Brain microvascular endothelial cell (primary cell): ENCODE data around the gene ANK3.

Source experiments
- DNase-seq: peaks from one replicate; pipeline ENCODE4 v3.0.0-alpha.2; 2020
- H3K27ac ChIP-seq: fragments of 250-450 bp; sonication (Bioruptor Pico); 2 replicates; pipeline ENCODE4 v1.5.1; 2020; ENCODE audit warnings: mild to moderate bottlenecking, moderate library complexity
- H3K27me3 ChIP-seq: fragments of 250-450 bp; sonication (Bioruptor Pico); replicated peaks from 2 replicates; pipeline ENCODE4 v1.5.1; 2020; ENCODE audit warnings: mild to moderate bottlenecking
- H3K36me3 ChIP-seq: fragments of 250-450 bp; sonication (Bioruptor Pico); replicated peaks from 2 replicates; pipeline ENCODE4 v1.5.1; 2020; ENCODE audit warnings: mild to moderate bottlenecking
- H3K4me3 ChIP-seq: 2 replicates; pipeline ENCODE4 v1.5.1; 2011; ENCODE audit warnings: low read depth, mild to moderate bottlenecking, control low read depth, low read length, moderate library complexity
- CTCF ChIP-seq: IDR thresholded peaks from 2 replicates; pipeline ENCODE4 v1.5.1; 2011; ENCODE audit warnings: low read depth, mild to moderate bottlenecking, moderate library complexity, low read length, control low read depth, inconsistent platforms; ENCODE audit errors: missing control alignments
- in situ Hi-C: cut with HindIII; loops from 2 replicates; pipeline ENCODE4 v1.10.0; 2017; ENCODE audit warnings: low sequenced_read_pairs, low pct_ligation_motif_present

The ANK3 gene

DNA sequence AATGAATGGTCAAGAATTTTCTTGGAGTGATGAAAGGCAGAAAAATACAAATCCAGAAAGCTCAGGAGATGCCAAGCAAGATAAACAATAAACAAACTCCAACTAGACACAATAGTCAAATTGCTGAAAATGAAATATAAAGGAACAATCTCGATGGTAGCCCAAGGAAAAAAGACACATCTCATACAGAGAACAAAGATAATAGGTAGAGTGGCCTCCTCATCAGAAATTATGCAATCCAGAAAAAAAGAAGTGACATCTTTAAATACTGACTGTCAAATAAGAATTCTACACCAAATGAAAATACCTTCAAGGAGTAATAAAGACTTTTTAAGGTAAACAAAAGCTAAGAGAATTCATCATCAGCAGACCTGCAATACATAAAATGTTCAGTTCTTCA is 150.4 kb downstream of the ANK3 start:
- no peak overlapping the region for H3K4me3 ChIP-seq
- in situ Hi-C loops: no loop called here
- no peak for TF ChIP-seq CTCF
- DNase-seq: no peak
- no peaks in the 10 kb centered on the region for H3K27me3 ChIP-seq
- no peak overlapping the region for H3K27ac ChIP-seq
- H3K36me3 ChIP-seq: no peaks in the 10 kb centered on the region

DNA sequence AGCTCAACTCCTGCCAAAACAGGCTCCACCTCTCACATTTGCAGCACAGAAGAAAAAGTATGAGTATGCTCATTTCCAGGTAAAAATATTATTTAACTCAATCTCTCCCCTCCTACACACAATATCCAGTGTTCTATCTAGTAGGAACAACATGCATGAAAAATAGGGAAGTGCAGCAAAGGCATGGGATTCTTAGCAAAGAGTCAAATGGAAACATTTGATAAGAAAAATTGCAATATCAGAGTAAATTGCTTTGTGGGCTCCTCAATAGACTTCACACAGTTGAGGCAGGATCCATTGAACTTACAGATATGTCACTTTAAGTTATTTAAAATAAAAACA is 150.9 kb downstream of the ANK3 start:
- no peaks in the 10 kb centered on the region for H3K36me3 ChIP-seq
- DNase-seq: no peak

DNA sequence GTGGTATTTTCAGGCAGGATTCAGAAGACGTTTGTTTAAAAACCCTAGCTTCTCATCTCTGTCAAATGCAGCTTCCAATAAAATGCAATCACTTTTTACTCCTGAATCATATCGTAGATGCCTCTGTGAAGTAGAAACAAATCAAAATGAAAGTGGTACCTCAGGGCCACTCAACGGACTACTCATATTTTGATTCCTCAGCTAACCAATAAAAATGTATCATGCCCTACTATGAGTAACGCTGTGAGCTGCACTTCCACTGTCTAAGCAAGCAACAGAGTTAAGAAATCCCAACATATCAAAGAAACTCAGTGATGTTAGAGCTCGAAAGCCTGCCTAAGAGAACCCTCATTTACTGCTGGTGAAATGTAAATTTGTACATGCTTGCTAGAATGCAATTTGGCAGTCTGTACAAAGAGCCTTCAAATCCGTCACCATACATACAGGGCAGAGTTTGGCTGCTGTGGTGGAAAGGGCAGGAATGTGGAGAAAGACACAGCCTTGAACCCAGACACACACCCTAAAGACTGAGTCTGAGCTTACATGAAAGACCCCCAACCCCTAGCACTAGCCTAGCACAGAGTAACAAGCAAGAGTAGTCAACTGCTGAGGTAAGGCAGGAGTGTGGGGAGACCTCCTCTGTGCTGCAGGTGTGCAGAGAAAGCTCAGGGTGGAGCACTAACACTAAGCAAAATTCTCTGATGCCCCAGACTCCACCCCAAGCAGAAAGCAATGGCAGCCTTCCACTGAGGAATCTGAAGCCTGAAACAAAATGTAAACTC is 151.5 kb downstream of the ANK3 start:
- peak overlapping the region; percentile 16 for H3K27ac ChIP-seq
- in situ Hi-C loops: no loop called here

More for the DNA sequence above, 150.9 kb downstream of the ANK3 start:
- no peak overlapping the region for H3K4me3 ChIP-seq
- H3K27me3 ChIP-seq: no peaks in the 10 kb centered on the region
- H3K27ac ChIP-seq: no peak overlapping the region
- no peak for TF ChIP-seq CTCF
- in situ Hi-C loops: no loop called here

DNA sequence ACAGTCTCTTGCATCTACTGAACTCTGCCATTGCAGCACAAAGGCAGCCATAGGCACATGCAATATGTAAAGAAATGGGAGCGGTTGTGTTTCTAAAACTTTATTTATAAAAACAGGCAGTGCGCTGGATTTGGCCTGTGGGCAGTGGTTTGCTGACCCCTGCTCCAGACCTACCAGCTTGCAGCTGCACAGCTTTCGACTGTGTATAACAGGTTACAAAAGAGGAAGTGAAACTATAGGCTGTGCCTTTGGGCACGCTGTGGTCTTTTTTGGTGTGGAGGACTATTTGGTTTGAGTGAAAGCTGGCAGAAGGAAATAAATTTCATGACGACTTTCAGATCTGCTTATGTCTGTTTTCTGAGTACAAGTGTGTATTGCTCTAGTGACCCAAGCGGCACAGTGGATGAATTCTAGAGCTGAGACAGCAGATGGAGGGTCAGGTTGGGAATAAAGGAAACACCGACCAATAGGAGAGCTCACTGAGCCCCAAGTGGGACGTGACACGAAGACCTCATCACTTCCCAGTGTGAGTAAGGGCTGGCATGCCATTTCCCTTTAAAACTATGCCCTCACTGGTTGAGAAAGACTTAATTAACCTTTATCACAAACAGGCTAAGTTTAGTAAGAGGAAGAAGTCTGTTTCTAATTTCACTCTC is 152.7 kb downstream of the ANK3 start:
- H3K27me3 ChIP-seq: no peaks in the 10 kb centered on the region
- peak; percentile 27 for DNase-seq
- H3K36me3 ChIP-seq: no peaks in the 10 kb centered on the region
- no peak for TF ChIP-seq CTCF
- no peak overlapping the region for H3K4me3 ChIP-seq
- in situ Hi-C loops: no loop called here
- no peak overlapping the region for H3K27ac ChIP-seq

More for the DNA sequence above, 151.5 kb downstream of the ANK3 start:
- Histone ChIP-seq H3K27me3 (no peaks in the 10 kb centered on the region), H3K36me3 (no peaks in the 10 kb centered on the region), H3K4me3 (no peak overlapping the region)
- peak; percentile 50 for TF ChIP-seq CTCF
- DNase-seq: peak; percentile 35

DNA sequence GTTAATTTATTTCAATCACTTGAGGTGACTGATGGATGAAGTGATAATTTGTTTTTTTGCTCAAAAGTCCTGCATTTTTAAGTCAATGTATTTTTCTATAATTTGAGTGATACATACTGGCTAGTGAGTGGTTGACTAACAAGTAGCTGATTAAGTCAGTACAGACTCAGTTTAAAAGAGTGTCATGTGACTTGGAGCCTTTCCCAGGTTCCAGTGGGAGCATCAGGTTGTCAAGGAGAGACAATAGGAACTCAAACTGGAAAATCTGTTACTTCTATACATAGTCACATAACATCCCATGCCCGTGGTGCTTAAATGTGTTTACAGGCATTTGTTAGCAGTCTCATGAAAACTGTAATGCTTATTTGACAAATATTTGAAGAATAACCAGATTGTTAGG is 154.7 kb downstream of the ANK3 start:
- Histone ChIP-seq H3K36me3 (no peaks in the 10 kb centered on the region), H3K27ac (no peak overlapping the region), H3K4me3 (no peak overlapping the region), H3K27me3 (no peaks in the 10 kb centered on the region)
- TF ChIP-seq CTCF: no peak
- DNase-seq: peak; percentile 33
- in situ Hi-C loops: no loop called here
